SJSA1 (cell line): ENCODE data around the gene SLC16A12. TPM values are rescaled to one million over a fixed set of nuclear protein-coding genes. Genes with fewer than 3 reads are reported as not detected.

ENCODE experiments used
- DNase-seq, 2 experiments: peaks; one replicate each; pipeline ENCODE4 v3.0.0-alpha.2; 2015 to 2020; ENCODE audit warnings: low spot score in 2 of 2, low read depth in 1 of 2
- H3K27ac ChIP-seq: fragments of 250-450 bp; sonication (Bioruptor Pico); 2 replicates; pipeline ENCODE4 v1.5.1; 2020; ENCODE audit warnings: mild to moderate bottlenecking, moderate library complexity
- H3K27me3 ChIP-seq: fragments of 250-450 bp; sonication (Bioruptor Pico); replicated peaks from 2 replicates; pipeline ENCODE4 v1.5.1; 2020; ENCODE audit warnings: mild to moderate bottlenecking, moderate library complexity
- H3K36me3 ChIP-seq: fragments of 250-450 bp; sonication (Bioruptor Pico); 2 replicates; pipeline ENCODE4 v1.5.1; 2020; ENCODE audit warnings: mild to moderate bottlenecking
- H3K4me1 ChIP-seq: fragments of 250-450 bp; sonication (Bioruptor Pico); replicated peaks from 2 replicates; pipeline ENCODE4 v1.6.1; 2021; ENCODE audit warnings: mild to moderate bottlenecking
- H3K4me3 ChIP-seq: fragments of 250-450 bp; sonication (Bioruptor Pico); 2 replicates; pipeline ENCODE4 v1.5.1; 2020; ENCODE audit warnings: mild to moderate bottlenecking
- H3K9me3 ChIP-seq: fragments of 250-450 bp; sonication (Bioruptor Pico); replicated peaks from 2 replicates; pipeline ENCODE4 v1.5.1; 2020; ENCODE audit warnings: mild to moderate bottlenecking
- total RNA-seq: library from RNA; depleted of rRNA; stranded (reverse); fragments of >200 nt; shearing (Covaris generic); gene quantifications from 2 replicates; pipeline ENCODE4 v1.2.3, GENCODE V29; 2014

The SLC16A12 gene
- total RNA-seq, 1 experiment from 2014 or later, result 0.34 TPM

GRCh38 chr10:89479771-89480446 lies 55.5 kb downstream of the SLC16A12 start:
- no peak for DNase-seq
- no peak overlapping the region for H3K4me3 ChIP-seq

GRCh38 chr10:89478739-89479654 lies 56.4 kb downstream of the SLC16A12 start:
- H3K4me3 ChIP-seq, result no peak overlapping the region
- DNase-seq, result peak in 1 of 2 experiments; percentile 11
- H3K27me3 ChIP-seq, result no peaks in the 10 kb centered on the region
- no peak overlapping the region for H3K27ac ChIP-seq
- H3K9me3 ChIP-seq, result no peaks in the 10 kb centered on the region
- no peaks in the 10 kb centered on the region for H3K36me3 ChIP-seq
- H3K4me1 ChIP-seq, result peaks cover 57% of the 10 kb centered on the region

More at GRCh38 chr10:89479771-89480446, 55.5 kb downstream of the SLC16A12 start:
- Histone ChIP-seq H3K27ac (no peak overlapping the region), H3K36me3 (no peaks in the 10 kb centered on the region), H3K27me3 (no peaks in the 10 kb centered on the region), H3K9me3 (no peaks in the 10 kb centered on the region), H3K4me1 (peaks cover 57% of the 10 kb centered on the region)

- DNase-seq, result no peak
- Histone ChIP-seq H3K9me3 (no peaks in the 10 kb centered on the region), H3K4me1 (peaks cover 57% of the 10 kb centered on the region), H3K27ac (no peak overlapping the region), H3K4me3 (no peak overlapping the region), H3K36me3 (no peaks in the 10 kb centered on the region), H3K27me3 (no peaks in the 10 kb centered on the region)
Observed at GRCh38 chr10:89478085-89478738, 57.2 kb downstream of the SLC16A12 start.

GRCh38 chr10:89476150-89476549 lies 59.2 kb downstream of the SLC16A12 start:
- Histone ChIP-seq H3K4me3 (no peak overlapping the region), H3K27ac (peak overlapping the region; percentile 76), H3K36me3 (no peaks in the 10 kb centered on the region), H3K9me3 (no peaks in the 10 kb centered on the region), H3K4me1 (peaks cover 46% of the 10 kb centered on the region), H3K27me3 (no peaks in the 10 kb centered on the region)
- DNase-seq, result peak in 1 of 2 experiments; percentile 25

- no peak for DNase-seq
- H3K9me3 ChIP-seq, result no peaks in the 10 kb centered on the region
- H3K27me3 ChIP-seq, result no peaks in the 10 kb centered on the region
- no peaks in the 10 kb centered on the region for H3K36me3 ChIP-seq
- H3K27ac ChIP-seq, result peak overlapping the region; percentile 76
- H3K4me1 ChIP-seq, result peaks cover 43% of the 10 kb centered on the region
- no peak overlapping the region for H3K4me3 ChIP-seq
Observed at GRCh38 chr10:89475591-89475998, 59.8 kb downstream of the SLC16A12 start.

- no peak overlapping the region for H3K27ac ChIP-seq
- H3K27me3 ChIP-seq, result no peaks in the 10 kb centered on the region
- H3K4me1 ChIP-seq, result peaks cover 43% of the 10 kb centered on the region
- H3K4me3 ChIP-seq, result no peak overlapping the region
- no peaks in the 10 kb centered on the region for H3K9me3 ChIP-seq
- DNase-seq, result no peak
- no peaks in the 10 kb centered on the region for H3K36me3 ChIP-seq
Observed at GRCh38 chr10:89475125-89475524, 60.3 kb downstream of the SLC16A12 start.

- Histone ChIP-seq H3K27ac (no peak overlapping the region), H3K4me3 (no peak overlapping the region), H3K9me3 (no peaks in the 10 kb centered on the region), H3K36me3 (no peaks in the 10 kb centered on the region), H3K27me3 (no peaks in the 10 kb centered on the region), H3K4me1 (peaks cover 46% of the 10 kb centered on the region)
- DNase-seq, result no peak
Observed at GRCh38 chr10:89474452-89474851, 60.9 kb downstream of the SLC16A12 start.

GRCh38 chr10:89471110-89471809 lies 64.1 kb downstream of the SLC16A12 start:
- Histone ChIP-seq H3K9me3 (no peaks in the 10 kb centered on the region), H3K27ac (no peak overlapping the region), H3K4me1 (peaks cover 25% of the 10 kb centered on the region), H3K36me3 (no peaks in the 10 kb centered on the region), H3K4me3 (no peak overlapping the region), H3K27me3 (no peaks in the 10 kb centered on the region)
- no peak for DNase-seq

- no peaks in the 10 kb centered on the region for H3K9me3 ChIP-seq
- H3K27ac ChIP-seq, result no peak overlapping the region
- no peaks in the 10 kb centered on the region for H3K36me3 ChIP-seq
- DNase-seq, result no peak
- peaks cover 20% of the 10 kb centered on the region for H3K4me1 ChIP-seq
- H3K4me3 ChIP-seq, result no peak overlapping the region
- no peaks in the 10 kb centered on the region for H3K27me3 ChIP-seq
Observed at GRCh38 chr10:89470628-89471027, 64.8 kb downstream of the SLC16A12 start.

- H3K27ac ChIP-seq, result no peak overlapping the region
Observed at GRCh38 chr10:89469517-89469916, 65.9 kb downstream of the SLC16A12 start.

GRCh38 chr10:89468191-89468965 lies 67.0 kb downstream of the SLC16A12 start:
- Histone ChIP-seq H3K36me3 (no peaks in the 10 kb centered on the region), H3K27me3 (no peaks in the 10 kb centered on the region), H3K9me3 (no peaks in the 10 kb centered on the region), H3K4me3 (no peak overlapping the region), H3K27ac (no peak overlapping the region), H3K4me1 (peaks cover 14% of the 10 kb centered on the region)
- DNase-seq, result no peak

More at GRCh38 chr10:89469517-89469916, 65.9 kb downstream of the SLC16A12 start:
- no peaks in the 10 kb centered on the region for H3K36me3 ChIP-seq
- no peak for DNase-seq
- no peaks in the 10 kb centered on the region for H3K27me3 ChIP-seq
- no peaks in the 10 kb centered on the region for H3K9me3 ChIP-seq
- no peak overlapping the region for H3K4me3 ChIP-seq
- H3K4me1 ChIP-seq, result peaks cover 14% of the 10 kb centered on the region

GRCh38 chr10:89466599-89467035 lies 68.8 kb downstream of the SLC16A12 start:
- H3K27ac ChIP-seq, result no peak overlapping the region
- no peaks in the 10 kb centered on the region for H3K27me3 ChIP-seq
- peak in 1 of 2 experiments; percentile 47 for DNase-seq
- H3K36me3 ChIP-seq, result no peaks in the 10 kb centered on the region
- H3K9me3 ChIP-seq, result no peaks in the 10 kb centered on the region
- peaks cover 14% of the 10 kb centered on the region for H3K4me1 ChIP-seq
- no peak overlapping the region for H3K4me3 ChIP-seq

GRCh38 chr10:89465196-89465595 lies 70.2 kb downstream of the SLC16A12 start:
- no peak overlapping the region for H3K4me3 ChIP-seq
- H3K9me3 ChIP-seq, result no peaks in the 10 kb centered on the region
- peaks cover 14% of the 10 kb centered on the region for H3K4me1 ChIP-seq
- DNase-seq, result no peak
- no peaks in the 10 kb centered on the region for H3K36me3 ChIP-seq
- no peaks in the 10 kb centered on the region for H3K27me3 ChIP-seq
- no peak overlapping the region for H3K27ac ChIP-seq
